Loucy (cell line): ENCODE measurements around the gene ARL13A.
A peak's percentile ranks its signal among the peaks of the same experiment; 100 is the strongest.

Experiments used
- H2AFZ ChIP-seq: fragments of 200-600 bp; sonication (generic); 2 replicates; pipeline ENCODE4 v1.6.0; 2016; ENCODE audit warnings: antibody characterized with exemption, mild to moderate bottlenecking, low read length, moderate library complexity
- H3F3A ChIP-seq: fragments of 200-600 bp; 2 replicates; pipeline ENCODE4 v1.6.0; 2016; ENCODE audit warnings: antibody characterized with exemption, low read depth, mild to moderate bottlenecking
- H3K27me3 ChIP-seq: fragments of 200-600 bp; sonication (generic); 2 replicates; pipeline ENCODE4 v1.6.1; 2014; ENCODE audit warnings: low read length, mild to moderate bottlenecking; ENCODE audit not compliant: insufficient read depth, poor library complexity, severe bottlenecking
- H3K36me3 ChIP-seq: fragments of 200-600 bp; sonication (generic); 2 replicates; pipeline ENCODE4 v1.6.1; 2016; ENCODE audit warnings: low read length; ENCODE audit not compliant: insufficient read depth
- H3K4me1 ChIP-seq: fragments of 200-600 bp; sonication (generic); 2 replicates; pipeline ENCODE4 v1.5.1; 2014; ENCODE audit warnings: low read length, mild to moderate bottlenecking; ENCODE audit not compliant: insufficient read depth, poor library complexity, severe bottlenecking
- H3K4me2 ChIP-seq: fragments of 200-600 bp; sonication (generic); 2 replicates; pipeline ENCODE4 v1.6.0; 2014; ENCODE audit warnings: antibody characterized with exemption, low read length, low read depth, mild to moderate bottlenecking; ENCODE audit not compliant: poor library complexity, severe bottlenecking
- H3K4me3 ChIP-seq: fragments of 200-600 bp; sonication (generic); 2 replicates; pipeline ENCODE4 v1.5.1; 2014; ENCODE audit warnings: low read length, mild to moderate bottlenecking, mixed read lengths; ENCODE audit not compliant: poor library complexity, severe bottlenecking
- H3K79me2 ChIP-seq: fragments of 200-600 bp; sonication (generic); 2 replicates; pipeline ENCODE4 v1.6.1; 2014; ENCODE audit warnings: low read length; ENCODE audit not compliant: insufficient read depth
- H3K9ac ChIP-seq: fragments of 200-600 bp; sonication (generic); 2 replicates; pipeline ENCODE4 v1.6.0; 2014; ENCODE audit warnings: mild to moderate bottlenecking, low read depth, low read length, moderate library complexity; ENCODE audit not compliant: poor library complexity, severe bottlenecking
- H3K9me2 ChIP-seq: fragments of 200-600 bp; sonication (generic); replicated peaks from 2 replicates; pipeline ENCODE4 v1.6.1; 2016; ENCODE audit warnings: low read depth, low read length, mixed read lengths
- H3K9me3 ChIP-seq: fragments of 200-600 bp; sonication (generic); 2 replicates; pipeline ENCODE4 v1.6.1; 2014; ENCODE audit warnings: mild to moderate bottlenecking, antibody characterized with exemption, low read length, low read depth; ENCODE audit not compliant: insufficient read depth
- H4K20me1 ChIP-seq: fragments of 200-600 bp; sonication (generic); 2 replicates; pipeline ENCODE4 v1.6.0; 2014; ENCODE audit warnings: antibody characterized with exemption, low read length, mild to moderate bottlenecking; ENCODE audit not compliant: insufficient read depth, poor library complexity, severe bottlenecking
- CTCF ChIP-seq: fragments of 200-600 bp; sonication (generic); conservative IDR thresholded peaks from 2 replicates; pipeline ENCODE4 v1.5.1; 2014; ENCODE audit warnings: mild to moderate bottlenecking, antibody characterized with exemption, low read length
- EZH2phosphoT487 ChIP-seq: fragments of 200-600 bp; IDR thresholded peaks from 2 replicates; pipeline ENCODE4 v1.6.1; 2018; ENCODE audit warnings: antibody characterized with exemption, mild to moderate bottlenecking, moderate library complexity, borderline replicate concordance

Gene ARL13A

GRCh38 chrX:100928660-100929613, 40.6 kb upstream of the ARL13A start, which contains the start of gene XKRX:
XKRX (minus strand) TSS chrX:100928917; CDS start chrX:100928304, 613 bp downstream.
- peak within 1 kb of the TSS; percentile 86 for H2AFZ ChIP-seq
- H3K9me3 ChIP-seq, result no peaks in the 10 kb centered on the region
- no peaks in the 10 kb centered on the region for H3K79me2 ChIP-seq
- H3K4me3 ChIP-seq, result peak within 1 kb of the TSS; percentile 64
- no peaks in the 10 kb centered on the region for H3K9me2 ChIP-seq
- no peaks in the 10 kb centered on the region for H3K36me3 ChIP-seq
- TF ChIP-seq CTCF, result no peak
- TF ChIP-seq EZH2phosphoT487, result no peak
- no peaks in the 10 kb centered on the region for H3K4me1 ChIP-seq
- H3K9ac ChIP-seq, result no peak within 1 kb of the TSS
- H3K27me3 ChIP-seq, result no peaks in the 10 kb centered on the region
- no peaks in the 10 kb centered on the region for H3F3A ChIP-seq
- H4K20me1 ChIP-seq, result no peaks in the 10 kb centered on the region
- peak within 1 kb of the TSS; percentile 65 for H3K4me2 ChIP-seq

GRCh38 chrX:100931218-100931924, 38.1 kb upstream of the ARL13A start:
- no peaks in the 10 kb centered on the region for H3K9me2 ChIP-seq
- no peak overlapping the region for H3K4me3 ChIP-seq
- no peak overlapping the region for H3K9ac ChIP-seq
- H3K4me1 ChIP-seq, result no peaks in the 10 kb centered on the region
- H3K9me3 ChIP-seq, result no peaks in the 10 kb centered on the region
- H3K4me2 ChIP-seq, result no peak overlapping the region
- H3K27me3 ChIP-seq, result no peaks in the 10 kb centered on the region
- H4K20me1 ChIP-seq, result no peaks in the 10 kb centered on the region
- H3F3A ChIP-seq, result no peaks in the 10 kb centered on the region
- TF ChIP-seq CTCF, result no peak
- no peak for TF ChIP-seq EZH2phosphoT487
- H3K79me2 ChIP-seq, result no peaks in the 10 kb centered on the region
- H3K36me3 ChIP-seq, result no peaks in the 10 kb centered on the region
- no peak overlapping the region for H2AFZ ChIP-seq

GRCh38 chrX:100931925-100932285, 37.6 kb upstream of the ARL13A start:
- no peaks in the 10 kb centered on the region for H3K27me3 ChIP-seq
- no peaks in the 10 kb centered on the region for H4K20me1 ChIP-seq
- H3K9me3 ChIP-seq, result no peaks in the 10 kb centered on the region
- no peaks in the 10 kb centered on the region for H3K4me1 ChIP-seq
- no peak overlapping the region for H3K4me2 ChIP-seq
- no peaks in the 10 kb centered on the region for H3K9me2 ChIP-seq
- H3F3A ChIP-seq, result no peaks in the 10 kb centered on the region
- H3K9ac ChIP-seq, result no peak overlapping the region
- no peaks in the 10 kb centered on the region for H3K79me2 ChIP-seq
- no peak overlapping the region for H2AFZ ChIP-seq
- H3K36me3 ChIP-seq, result no peaks in the 10 kb centered on the region
- TF ChIP-seq CTCF, result no peak
- TF ChIP-seq EZH2phosphoT487, result no peak
- H3K4me3 ChIP-seq, result no peak overlapping the region
